Lower leg skin (tissue), 4 donors: ENCODE data around the gene ZNF236. TPM values are rescaled to one million over a fixed set of nuclear protein-coding genes. Genes with fewer than 3 reads are reported as not detected.
"Not testable (repeated sequence)": the region's sequence is repeated elsewhere in the genome, so short reads cannot be mapped to it uniquely, and the experiment has no call there.

ENCODE experiments used
- DNase-seq, 2 donors: peaks; one replicate each; pipeline ENCODE4 v3.0.0-alpha.2; 2019; ENCODE audit warnings: low spot score in 2 of 2
- H3K4me3 ChIP-seq: fragments of 200-600 bp; sonication (generic); 2 replicates; pipeline ENCODE4 v1.5.1; 2017; ENCODE audit warnings: mild to moderate bottlenecking, low read depth; ENCODE audit not compliant: poor library complexity, severe bottlenecking
- CTCF ChIP-seq, 3 donors: fragments of 450-650 bp; IDR thresholded peaks; one replicate each; pipeline ENCODE4 v1.5.1; 2016; ENCODE audit warnings: antibody characterized with exemption in 3 of 3, mild to moderate bottlenecking in 3 of 3, moderate library complexity in 2 of 3
- POLR2A ChIP-seq, 2 donors: fragments of 450-650 bp; IDR thresholded peaks; one replicate each; pipeline ENCODE4 v1.6.1; 2016 to 2017; ENCODE audit warnings: antibody characterized with exemption in 2 of 2, mild to moderate bottlenecking in 1 of 2, moderate library complexity in 1 of 2
- WGBS, 2 donors: methylation state at CpG; one replicate each; pipeline ENCODE4 v1.1.5; 2018; 5-methylcytosine and 5-hydroxymethylcytosine counted together
- intact Hi-C: fragments of 100-400 bp; cut with DNase I; formaldehyde crosslinking; loops from one replicate; pipeline ENCODE4 v1.15.0; 2023; ENCODE audit warnings: low total_unique reads
- total RNA-seq, 4 donors: library from RNA; depleted of rRNA; stranded (reverse); fragments of >200 nt; gene quantifications; one replicate each; pipeline ENCODE4 v1.1.0, GENCODE V29; 2016

Gene ZNF236
- total RNA-seq, 4 donors from 2014 or later, result 8.9 to 15.2 (median 11.8) TPM

DNA sequence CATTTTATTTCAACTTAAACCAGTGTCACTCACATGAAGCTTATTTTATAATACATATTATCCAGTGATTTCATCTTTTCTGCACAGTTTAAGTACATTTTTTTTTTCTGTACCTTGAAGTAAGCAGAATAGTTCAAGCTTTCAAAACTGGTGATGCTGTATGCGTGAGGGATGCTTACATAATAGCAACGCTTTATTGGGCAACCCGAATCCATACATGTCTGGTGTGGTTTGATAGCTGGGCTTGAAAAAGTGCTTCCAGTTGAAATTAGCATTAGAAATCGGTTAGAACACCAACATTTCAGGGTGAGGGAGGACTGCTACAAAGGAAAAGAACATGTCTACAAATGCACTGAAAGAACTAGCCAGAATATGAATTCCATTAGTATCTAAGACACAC is 192.8 kb downstream of the ZNF236 start:
- TF ChIP-seq CTCF (IDR thresholded peaks at IDR 0.05), result no peak
- no peak for TF ChIP-seq POLR2A (IDR thresholded peaks at IDR 0.05)
- no peak overlapping the region for H3K4me3 ChIP-seq
- 74 to 76% methylated on average over 4 of the region's 4 CpGs for WGBS, 2 donors
- no peak for DNase-seq
- intact Hi-C loops, result no loop called here

GRCh38 chr18:77015771-77016710 is 193.7 kb downstream of the ZNF236 start:
- WGBS, 2 donors, result 82 to 87% methylated on average over 16 of the region's 16 CpGs
- no peak overlapping the region for H3K4me3 ChIP-seq
- TF ChIP-seq POLR2A (IDR thresholded peaks at IDR 0.05) (no peak), CTCF (IDR thresholded peaks at IDR 0.05) (no peak)
- intact Hi-C loops, result no loop called here
- DNase-seq, result peak in 1 of 2 donors; percentile 82

GRCh38 chr18:77016936-77017335 is 194.6 kb downstream of the ZNF236 start:
- 84 to 88% methylated on average over 14 to 16 of the region's 16 CpGs for WGBS, 2 donors
- intact Hi-C loops, result no loop called here

GRCh38 chr18:77017355-77017754 is 195.0 kb downstream of the ZNF236 start:
- no peak for TF ChIP-seq POLR2A (IDR thresholded peaks at IDR 0.05)
- TF ChIP-seq CTCF (IDR thresholded peaks at IDR 0.05), result no peak
- intact Hi-C loops, result no loop called here
- 76 to 78% methylated on average over 6 of the region's 6 CpGs for WGBS, 2 donors
- DNase-seq, result no peak
- no peak overlapping the region for H3K4me3 ChIP-seq

More at GRCh38 chr18:77016936-77017335, 194.6 kb downstream of the ZNF236 start:
- no peak for TF ChIP-seq CTCF (IDR thresholded peaks at IDR 0.05)
- no peak for TF ChIP-seq POLR2A (IDR thresholded peaks at IDR 0.05)
- DNase-seq, result no peak
- no peak overlapping the region for H3K4me3 ChIP-seq

DNA sequence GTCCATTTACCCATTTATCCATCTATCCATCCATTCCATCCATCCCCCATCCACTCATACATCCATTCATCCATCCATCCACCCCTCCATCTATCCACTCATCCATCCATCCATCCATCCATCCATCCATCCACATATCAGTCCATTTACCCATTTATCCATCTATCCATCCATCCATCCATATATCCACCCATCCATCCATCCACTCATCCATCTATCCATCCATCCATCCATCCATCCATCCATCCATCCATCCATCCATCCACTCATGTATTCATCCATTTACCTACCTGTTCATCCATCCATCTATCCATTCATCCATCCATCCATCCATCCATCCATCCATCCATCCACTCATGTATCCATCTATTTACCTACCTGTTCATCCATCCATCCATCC is 196.3 kb downstream of the ZNF236 start:
- intact Hi-C loops, DNase-seq, H3K4me3 ChIP-seq: not testable (repeated sequence)

DNA sequence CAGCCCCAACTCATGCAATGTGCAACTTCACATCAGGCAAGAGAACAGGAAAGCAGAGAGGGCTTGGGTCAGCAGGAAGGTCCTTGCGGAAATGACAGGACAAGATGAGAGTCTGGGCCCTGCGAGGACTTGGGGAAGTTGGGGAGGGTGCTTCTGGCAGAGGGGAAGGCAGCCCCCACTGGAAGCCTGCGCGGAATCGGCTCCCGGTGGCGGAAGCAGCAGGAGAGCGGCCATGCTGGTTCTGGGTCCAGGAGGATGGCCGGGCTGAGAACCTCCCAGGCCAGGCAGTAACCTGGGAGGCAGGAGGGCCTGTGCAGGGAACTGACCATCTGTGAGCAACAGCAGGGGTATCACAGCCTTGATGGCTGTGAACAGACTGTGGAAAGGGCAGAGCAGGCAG is 197.3 kb downstream of the ZNF236 start:
- intact Hi-C loops, result no loop called here
- no peak for DNase-seq
- TF ChIP-seq POLR2A (IDR thresholded peaks at IDR 0.05) (no peak), CTCF (IDR thresholded peaks at IDR 0.05) (no peak)
- 89 to 93% methylated on average over 9 of the region's 9 CpGs for WGBS, 2 donors
- no peak overlapping the region for H3K4me3 ChIP-seq
